GM19397 (cell line): Measurements from ENCODE around the gene GSDMA.
A peak's percentile ranks its signal among the peaks of the same experiment; 100 is the strongest.

Source experiments
- ATAC-seq: cut with Tn5 transposase; IDR thresholded peaks from one replicate; pipeline ENCODE4 v1.9.1; 2021; ENCODE audit warnings: mild to moderate bottlenecking, moderate library complexity; ENCODE audit not compliant: unreplicated experiment

The GSDMA gene, protein sequence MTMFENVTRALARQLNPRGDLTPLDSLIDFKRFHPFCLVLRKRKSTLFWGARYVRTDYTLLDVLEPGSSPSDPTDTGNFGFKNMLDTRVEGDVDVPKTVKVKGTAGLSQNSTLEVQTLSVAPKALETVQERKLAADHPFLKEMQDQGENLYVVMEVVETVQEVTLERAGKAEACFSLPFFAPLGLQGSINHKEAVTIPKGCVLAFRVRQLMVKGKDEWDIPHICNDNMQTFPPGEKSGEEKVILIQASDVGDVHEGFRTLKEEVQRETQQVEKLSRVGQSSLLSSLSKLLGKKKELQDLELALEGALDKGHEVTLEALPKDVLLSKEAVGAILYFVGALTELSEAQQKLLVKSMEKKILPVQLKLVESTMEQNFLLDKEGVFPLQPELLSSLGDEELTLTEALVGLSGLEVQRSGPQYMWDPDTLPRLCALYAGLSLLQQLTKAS

DNA sequence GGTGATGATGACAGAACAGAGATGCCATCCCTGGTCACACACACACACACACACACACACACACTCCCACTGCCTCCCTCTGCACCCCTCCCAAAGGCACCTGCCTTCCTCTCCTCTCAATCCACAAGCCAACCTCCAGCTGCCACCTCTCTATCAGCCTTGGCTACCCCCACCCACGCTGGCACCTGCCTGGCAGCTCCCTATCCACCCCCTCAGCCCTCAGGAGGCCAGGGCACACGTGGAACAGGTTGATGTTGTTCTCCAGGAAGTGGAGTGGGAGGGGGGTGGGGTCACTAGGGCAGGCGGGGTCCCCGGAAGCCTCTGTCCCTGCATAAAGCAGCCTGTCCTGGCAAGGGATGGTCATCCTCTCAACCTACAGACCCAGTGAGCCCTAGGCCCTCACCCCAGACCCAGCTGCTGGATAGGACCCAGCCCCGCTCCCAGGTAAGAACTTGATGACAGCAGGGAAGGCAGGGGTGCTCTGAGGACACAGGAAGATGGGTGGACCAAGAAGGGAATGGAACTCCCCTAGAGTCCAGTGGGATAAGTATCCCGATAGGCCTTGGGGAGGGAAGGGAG, at the start of gene GSDMA:
Gene GSDMA, plus strand, starts transcription at position 363 of the 579 bp plus-strand sequence. CDS start 2,684 bp downstream, outside the sequence.
- ATAC-seq = no peak

DNA sequence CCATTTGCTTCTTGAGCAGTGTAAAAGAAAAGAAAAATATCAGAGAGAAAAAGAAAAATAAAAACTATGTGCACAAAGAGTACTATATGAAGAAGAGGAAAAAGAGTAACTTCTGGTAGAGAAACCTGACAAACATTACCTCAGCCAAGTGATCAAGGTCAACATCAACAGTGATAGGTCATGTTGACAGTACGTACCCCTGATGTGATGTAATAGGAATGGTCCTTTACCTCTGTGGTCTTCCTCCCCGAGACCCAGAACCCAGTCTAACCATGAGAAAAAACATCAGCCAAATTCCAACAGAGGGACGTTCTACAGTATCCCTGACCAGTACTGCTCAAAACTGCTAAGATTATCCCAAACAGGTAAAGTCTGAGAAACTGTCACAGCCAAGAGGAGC, 48.8 kb upstream of the GSDMA start:
- no peak for ATAC-seq

DNA sequence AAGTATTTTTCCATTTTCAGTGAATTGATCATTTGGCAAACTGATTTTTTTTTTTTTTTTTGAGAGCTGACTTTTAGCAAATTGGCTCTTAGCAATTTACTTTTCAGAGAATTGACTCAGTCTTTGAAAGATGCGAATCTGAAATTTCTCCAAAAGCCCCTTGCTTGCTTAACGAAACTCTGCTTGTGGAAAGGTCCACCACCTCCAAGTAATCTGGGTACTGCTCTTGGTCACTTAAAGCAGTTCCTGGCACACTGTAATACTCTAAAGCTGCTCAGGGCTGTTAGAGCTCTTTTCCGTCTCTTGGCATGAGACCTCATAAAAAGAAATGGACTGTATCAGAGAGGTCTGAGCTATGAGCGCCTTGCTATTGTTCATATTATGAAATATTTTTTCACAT, 47.2 kb upstream of the GSDMA start:
- no peak for ATAC-seq

DNA sequence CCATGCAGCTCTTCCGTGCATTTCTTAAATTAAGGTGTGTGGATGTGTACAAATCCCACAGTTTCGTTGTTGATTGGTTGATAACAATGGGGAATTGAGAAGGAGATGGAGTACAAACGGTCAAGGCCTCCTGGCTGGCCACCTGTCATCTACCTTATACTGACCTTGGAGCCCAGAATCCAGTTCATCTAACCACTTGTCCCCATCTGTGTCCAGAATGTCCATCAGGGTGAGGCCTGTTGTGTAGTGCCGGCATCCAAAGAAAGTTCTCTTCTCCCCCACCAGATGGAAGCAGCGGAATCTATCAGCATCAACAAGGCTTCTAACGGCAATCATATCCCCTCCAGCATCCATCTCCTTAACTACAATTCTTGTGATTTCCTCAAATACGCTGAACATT, 45.9 kb upstream of the GSDMA start:
- no peak for ATAC-seq

DNA sequence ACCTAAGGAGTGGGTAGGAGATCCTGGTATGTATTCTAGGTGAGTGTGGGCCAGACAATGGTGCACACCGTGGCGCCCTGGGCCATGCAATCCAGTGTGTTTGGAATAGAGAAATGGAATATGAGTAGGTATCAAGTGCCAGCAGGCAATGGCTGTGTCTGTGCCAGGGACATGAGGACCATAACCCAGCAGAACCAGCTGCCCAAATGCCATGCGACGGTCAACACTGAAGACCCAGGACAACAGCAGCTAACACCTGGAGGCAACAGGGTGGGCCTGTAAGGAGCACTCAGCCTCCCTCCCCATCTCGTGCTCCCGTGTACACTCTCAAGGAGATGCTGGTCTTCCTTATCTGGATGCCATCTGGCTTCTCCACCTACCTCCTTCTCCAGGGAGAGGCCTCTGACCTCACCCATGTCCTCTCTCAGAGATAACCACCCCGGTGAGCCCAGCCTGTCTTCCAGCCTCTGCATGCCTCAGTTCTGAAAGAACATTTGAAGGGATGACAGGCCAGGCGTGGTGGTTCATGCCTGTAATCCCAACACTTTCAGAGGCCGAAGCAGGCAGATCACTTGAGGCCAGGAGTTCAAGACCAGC, 43.6 kb upstream of the GSDMA start:
- no peak for ATAC-seq

DNA sequence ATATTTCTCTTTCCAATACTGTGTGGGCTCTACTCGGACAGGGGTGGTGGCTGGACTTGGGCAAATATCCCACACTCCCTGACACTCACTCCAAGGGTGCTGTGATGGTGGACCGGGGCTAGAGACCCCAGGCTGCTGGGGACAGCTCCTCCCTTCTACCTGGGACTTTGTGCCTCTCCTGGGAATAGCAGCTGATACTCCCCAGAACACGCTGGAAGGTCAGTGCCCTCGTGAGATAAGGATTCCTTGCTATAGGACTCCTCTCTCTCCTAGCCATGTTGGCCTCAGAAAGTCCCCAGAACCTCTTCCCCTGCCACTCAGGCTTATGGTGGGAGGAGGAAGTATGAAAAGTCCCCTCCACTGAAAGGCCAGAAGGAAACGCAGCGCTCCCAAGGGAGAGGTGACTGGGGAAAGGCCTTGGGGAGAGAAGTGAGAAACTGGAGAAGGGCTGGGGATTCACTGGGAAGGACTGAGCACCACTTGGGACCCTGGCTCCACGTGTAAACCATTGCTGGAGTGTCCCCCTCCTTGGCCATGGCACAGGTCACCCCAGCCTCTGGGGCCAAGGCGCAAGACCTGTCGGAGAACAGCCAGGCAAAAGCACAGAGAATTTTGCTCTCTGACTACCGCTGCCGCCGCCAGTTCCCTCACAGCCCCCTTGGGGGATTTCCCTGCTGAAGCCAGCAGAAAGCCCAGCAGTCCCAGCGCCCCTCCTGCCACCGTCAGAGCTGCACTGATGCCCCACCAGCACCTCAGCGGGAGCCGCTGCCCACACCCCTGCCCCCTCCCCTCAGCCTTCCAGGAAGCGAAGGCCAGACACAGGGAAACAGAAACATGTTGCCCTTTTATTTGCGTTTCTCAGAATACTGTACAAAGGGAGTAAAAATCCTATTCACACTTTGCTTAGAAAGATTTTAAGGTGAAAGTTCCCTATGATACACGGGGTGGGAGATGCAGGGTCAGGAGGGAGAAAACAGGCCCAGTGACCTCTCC, 42.3 kb upstream of the GSDMA start:
- ATAC-seq = no peak

DNA sequence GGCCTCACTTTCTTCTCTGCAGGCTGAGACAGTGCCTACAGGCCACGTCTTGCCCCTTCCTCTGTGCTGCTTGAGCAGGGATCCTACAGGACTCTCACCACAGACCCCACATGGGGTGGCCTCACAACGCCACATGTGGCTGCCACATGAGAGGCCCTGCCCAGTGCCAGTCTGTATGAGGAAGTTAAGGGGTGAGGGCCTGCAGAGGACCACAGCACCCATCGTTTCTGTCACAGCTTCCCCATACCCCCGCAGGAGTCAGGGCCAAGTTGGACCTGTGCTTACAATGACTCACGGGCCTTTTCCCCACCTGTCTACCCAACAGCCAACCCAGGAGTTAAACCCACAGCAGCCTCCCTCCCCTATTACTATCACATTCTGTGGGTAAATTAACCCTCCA, 41.5 kb upstream of the GSDMA start:
- ATAC-seq = no peak

DNA sequence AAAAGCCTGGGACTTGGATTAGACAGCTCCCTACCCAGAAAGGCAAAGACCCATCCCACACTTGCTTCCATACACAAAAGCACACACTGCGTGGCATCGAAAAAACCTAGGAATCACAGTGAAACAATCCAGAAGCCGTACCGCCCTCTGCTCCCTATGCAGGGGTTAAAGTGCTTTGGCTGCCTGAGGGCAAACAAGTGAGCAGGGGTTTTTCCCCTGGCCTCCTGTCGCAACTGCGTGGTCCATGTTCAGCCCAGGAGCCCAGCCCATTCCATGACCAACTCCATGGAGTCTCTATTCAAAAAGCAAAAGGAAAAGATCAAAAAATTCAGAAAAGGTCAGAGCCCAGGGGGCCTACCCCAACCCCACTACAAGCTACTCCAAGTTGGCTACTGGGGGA, 40.8 kb upstream of the GSDMA start:
- no peak for ATAC-seq

DNA sequence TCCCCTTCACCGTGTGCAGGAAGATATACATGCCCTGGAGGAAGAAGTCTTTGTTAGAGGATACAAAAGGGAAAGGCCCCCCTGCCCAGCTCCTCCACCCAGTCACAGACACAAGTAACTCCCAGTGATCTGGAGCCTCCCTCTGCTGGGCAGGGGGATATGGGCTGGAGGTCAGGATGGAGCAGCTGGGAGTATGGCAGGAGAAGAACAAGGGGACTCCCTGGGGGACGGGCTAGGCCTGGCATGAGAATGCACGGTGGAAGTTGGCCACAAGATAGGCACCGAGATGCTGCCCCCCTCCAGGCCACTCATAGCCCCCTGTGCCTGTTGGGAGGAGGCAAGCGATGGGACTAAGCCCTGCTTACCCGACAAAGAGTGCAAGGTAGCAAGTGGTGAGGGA, 39.6 kb upstream of the GSDMA start:
- ATAC-seq = no peak

DNA sequence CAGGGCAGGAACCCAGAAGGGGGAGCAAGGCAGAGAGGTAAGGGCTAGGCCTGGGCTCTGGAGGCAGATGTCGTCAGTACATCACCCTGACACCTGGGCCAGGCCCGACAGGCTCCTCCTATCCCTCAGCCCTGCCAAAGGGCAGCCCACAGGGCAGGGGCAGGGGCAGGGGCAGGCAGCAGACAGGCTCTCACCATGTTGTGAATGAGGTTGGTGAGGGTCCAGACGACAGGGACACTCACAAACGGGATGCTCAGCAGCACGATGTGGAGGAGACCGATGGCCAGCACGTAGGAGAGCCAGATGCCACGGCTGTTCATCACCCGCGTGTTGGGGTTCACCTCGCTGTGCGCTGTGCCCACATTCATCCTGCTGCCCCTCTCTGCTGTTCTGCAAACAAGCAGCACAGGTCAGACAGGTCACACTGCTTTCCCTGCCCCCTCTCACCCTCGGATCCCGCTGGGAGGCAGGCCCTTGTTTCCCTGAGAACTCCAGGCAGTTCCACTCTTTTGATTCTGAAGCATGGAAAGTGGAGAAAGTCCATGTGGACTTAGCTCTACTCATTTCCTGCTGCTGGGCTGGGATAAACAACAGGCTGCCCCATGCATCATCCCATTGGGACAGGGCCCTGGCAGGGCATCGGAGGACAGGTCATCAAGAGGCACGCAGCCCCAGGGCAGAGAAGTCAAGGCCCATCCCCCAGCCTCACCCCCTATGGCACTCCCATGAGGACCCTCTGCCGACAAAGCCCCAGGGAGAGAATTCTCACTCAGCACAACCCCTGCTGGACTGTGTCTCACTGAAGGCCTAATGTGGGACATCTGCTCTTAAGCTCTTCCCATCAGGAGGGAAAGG, 38.7 kb upstream of the GSDMA start:
- ATAC-seq = no peak

DNA sequence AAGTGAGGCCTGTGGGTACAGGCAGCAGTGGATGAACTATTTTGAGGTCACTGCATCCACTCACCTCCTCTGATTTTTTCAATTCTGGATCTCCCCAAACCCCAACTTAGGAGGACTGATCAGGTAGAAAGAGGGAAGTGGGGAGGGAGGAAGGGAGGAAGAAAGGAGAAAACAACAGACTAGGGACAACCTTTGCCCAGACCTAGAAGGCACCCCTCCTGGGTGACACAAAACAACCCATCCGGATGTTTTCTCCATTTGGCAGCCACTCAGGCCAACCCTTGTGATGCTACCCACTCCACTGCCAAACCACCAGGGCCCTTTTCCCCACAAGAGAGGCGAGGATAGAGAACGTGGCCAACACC, 38.1 kb upstream of the GSDMA start:
- no peak for ATAC-seq

DNA sequence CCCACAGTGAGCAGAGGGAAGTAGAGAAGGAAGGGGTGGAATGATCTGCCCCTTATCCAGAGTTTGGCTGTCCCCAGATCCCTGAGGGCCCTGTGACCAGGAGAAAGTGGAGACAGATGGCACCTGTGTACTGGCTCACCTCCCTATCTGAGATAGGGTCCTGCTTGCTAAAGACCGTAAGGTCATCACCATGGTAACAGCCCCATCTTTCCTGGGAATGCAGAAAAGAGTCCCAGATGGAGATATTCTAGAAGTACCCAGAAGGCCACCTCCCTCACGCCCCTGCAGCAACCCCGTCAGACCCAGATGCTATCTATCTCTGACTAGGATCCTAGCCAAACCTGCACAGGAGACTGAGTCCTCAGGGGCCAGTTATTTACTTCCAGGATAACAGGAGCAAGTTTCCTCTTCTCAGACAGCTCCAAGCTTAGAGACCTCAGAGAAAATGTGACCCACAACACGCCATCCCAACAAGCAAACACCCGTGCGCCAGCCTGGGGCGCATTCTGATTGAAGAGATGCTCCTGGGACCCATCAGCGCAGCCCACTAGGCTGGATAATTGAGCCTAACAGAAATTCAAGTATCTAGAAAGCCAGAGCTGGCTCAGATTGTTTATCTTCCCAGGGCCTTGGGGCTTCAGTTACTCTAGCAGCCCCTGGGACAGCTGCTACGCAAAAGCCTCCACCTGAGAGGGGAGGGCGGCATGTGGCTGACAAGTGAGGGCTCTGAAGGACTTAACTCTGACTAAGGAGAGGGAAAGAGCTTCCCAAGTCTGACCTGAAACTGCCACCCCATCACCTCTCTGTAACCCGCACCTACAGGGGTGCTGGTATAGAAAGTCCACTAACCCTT, 37.3 kb upstream of the GSDMA start:
- no peak for ATAC-seq

DNA sequence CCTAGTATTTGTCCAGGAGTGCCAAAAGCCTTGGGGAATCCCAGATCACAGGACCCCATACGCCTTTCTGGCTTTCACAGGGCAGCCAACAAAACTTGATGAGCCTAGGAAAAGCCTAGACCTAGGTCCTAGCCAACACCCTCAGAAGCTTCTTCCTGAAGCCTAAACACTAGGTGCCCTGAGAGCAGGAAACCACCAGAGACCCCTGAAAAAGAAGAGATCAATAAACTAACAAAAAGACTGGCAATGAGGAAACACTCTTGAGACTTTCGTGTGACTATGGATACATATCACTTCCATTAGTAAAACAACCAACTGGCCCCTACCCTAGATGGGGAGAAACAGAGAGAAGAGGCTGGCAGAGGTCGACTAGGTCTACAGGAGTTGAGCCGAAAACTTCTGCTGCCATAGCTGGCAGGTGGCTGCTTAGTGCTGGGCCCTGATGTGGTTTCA, 36.6 kb upstream of the GSDMA start:
- no peak for ATAC-seq

DNA sequence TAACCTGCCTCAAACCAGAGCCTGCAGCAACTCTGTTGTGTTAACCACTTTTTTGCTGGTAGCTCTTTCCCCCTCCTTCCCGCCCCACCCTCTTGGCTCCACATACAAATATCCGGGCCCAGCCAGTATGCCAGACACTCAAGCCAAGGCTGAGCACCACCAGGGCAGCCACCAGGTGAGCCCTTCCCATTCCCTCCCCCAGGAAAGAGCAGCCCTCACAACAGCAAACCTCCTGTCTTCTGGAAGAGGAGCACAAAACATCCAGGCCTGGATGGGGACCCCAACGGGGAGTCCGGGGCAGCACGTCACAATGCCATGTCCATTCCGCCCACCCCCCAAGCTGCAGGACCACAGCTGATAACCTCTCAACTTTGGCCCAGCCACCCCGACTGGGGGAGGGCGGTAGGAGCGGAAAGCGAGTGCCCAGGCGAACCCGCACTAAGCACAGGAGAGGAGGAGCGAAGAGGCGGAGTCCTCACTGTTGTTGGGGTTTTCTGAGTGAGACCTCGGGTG, 36.2 kb upstream of the GSDMA start:
- no peak for ATAC-seq

DNA sequence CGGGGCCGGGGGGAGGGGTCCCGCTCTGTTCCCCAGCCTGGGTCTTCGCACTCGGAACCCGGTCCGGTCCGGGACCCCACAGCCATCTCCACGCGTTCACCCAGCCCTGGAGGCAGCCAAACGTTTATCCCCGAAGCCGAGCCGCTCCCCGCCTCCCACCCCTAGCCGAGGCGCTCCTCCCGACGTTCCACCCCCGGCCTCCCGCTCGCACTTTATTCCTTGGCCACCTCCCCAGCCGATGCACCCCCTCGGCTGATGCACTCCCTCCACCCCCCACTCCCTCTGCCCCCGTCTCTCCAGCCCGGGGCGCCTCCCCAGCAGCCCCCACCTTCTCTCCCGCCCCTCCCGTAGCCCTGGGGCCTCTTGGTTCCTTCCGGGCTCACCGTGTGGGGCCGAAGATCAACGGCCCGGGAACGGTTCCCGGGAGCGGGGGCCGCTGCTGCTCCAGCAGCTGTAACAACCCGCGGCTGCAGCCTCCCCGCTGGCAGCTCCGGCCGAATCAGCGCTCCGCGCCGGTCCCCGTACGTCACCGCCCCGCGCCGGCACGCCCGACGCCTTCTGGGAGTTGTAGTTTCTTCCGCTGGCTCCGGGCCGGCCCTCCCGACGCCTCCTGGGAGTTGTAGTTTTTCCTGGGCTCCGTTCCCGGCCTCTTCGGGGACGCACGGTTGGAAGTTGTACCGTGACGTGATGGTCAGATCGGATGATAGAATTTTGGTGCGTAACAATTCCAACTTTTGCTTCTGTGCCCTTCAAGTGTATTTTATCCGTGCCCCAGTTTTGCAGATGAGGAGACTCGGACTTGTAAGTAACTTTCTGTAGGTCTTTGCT, 35.5 kb upstream of the GSDMA start, which contains the start of the genes LRRC3C and ORMDL3:
Gene LRRC3C, plus strand, starts transcription at position 632 of the 828 bp plus-strand sequence. CDS start 13,792 bp downstream, outside the sequence.
Gene ORMDL3, minus strand, starts transcription at position 501 of the 828 bp plus-strand sequence. CDS start 3,398 bp downstream, outside the sequence.
- ATAC-seq = peak; percentile 89

DNA sequence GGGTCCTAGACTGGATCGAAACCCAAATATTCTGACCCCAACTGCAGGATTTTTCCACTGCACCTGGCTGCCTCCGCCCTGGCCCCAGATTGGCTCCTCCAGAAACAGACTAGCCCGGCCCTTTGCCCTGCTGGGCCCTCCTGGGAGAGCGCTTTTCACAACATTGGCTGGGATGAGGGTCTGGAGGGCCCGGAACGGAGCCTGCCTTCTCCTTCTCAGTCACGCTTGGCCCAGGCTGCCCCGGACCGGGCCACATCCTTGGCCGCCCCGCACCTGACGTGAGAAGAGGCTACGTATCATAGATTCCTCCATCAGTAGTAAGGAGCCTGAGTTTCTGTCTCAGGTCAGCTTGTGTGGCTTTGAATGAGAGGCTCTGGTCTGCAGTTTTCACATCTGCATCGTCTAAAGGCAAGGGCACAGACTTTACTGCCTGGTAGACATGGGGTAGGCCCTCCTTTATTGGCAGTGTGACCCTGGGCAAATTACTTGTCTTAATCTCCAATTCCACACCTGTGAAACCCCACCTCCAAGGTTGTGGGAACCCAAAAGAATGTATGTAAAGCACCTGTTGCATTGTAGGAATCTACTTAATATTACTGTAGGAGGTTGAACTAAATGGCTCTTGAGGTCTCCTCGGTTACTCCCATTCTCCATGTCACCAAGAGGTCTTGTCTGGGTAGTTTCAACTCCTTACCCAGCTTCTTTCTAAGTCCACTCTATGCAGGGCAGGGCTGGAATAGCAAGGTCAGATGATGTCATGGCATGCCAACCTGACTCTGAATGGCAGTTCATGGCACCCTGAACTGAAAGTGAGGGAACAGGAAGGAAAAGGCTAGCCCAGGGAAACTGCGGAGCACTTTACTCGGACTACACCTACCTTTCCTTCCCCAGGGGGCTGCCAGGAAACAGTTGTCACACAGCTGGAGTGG, 34.6 kb upstream of the GSDMA start:
- no peak for ATAC-seq
